NCI-H526 (cell line): ENCODE data around the gene EPN2.

Experiments
- DNase-seq, 2 experiments: peaks; one replicate each; lab custom pipeline; 2025; lab: John Stamatoyannopoulos, UW

EPN2 gene

GRCh38 chr17:19331134-19331533, 94.0 kb downstream of the EPN2 start:
- DNase-seq = no peak

- no peak for DNase-seq
These were observed 94.5 kb downstream of the EPN2 start for GRCh38 chr17:19331543-19332245.

GRCh38 chr17:19332371-19333131, 95.4 kb downstream of the EPN2 start:
- no peak for DNase-seq

GRCh38 chr17:19333132-19333440, 95.9 kb downstream of the EPN2 start:
- DNase-seq = no peak

GRCh38 chr17:19333736-19334290, 96.6 kb downstream of the EPN2 start:
- DNase-seq = no peak

GRCh38 chr17:19334331-19334730, 97.2 kb downstream of the EPN2 start:
- DNase-seq = no peak

- DNase-seq = no peak
These were observed 98.9 kb downstream of the EPN2 start for GRCh38 chr17:19335951-19336631.

GRCh38 chr17:19336938-19337711, 100.0 kb downstream of the EPN2 start:
- DNase-seq = no peak

- no peak for DNase-seq
These were observed 100.5 kb downstream of the EPN2 start for GRCh38 chr17:19337712-19338023.

GRCh38 chr17:19338031-19338990, 101.1 kb downstream of the EPN2 start:
- DNase-seq = peak; percentile 10 to 46

GRCh38 chr17:19339341-19339815, 102.2 kb downstream of the EPN2 start:
- DNase-seq = peak; percentile 70 to 80

- DNase-seq = no peak
These were observed 104.1 kb downstream of the EPN2 start for GRCh38 chr17:19341211-19341631.

- DNase-seq = peak in 1 of 2 experiments; percentile 27
These were observed 104.8 kb downstream of the EPN2 start for GRCh38 chr17:19341641-19342610.

- DNase-seq = no peak
These were observed 105.6 kb downstream of the EPN2 start for GRCh38 chr17:19342611-19343255.

GRCh38 chr17:19343256-19343630, 106.1 kb downstream of the EPN2 start:
- DNase-seq = no peak

GRCh38 chr17:19343671-19344151, 106.5 kb downstream of the EPN2 start:
- no peak for DNase-seq

- DNase-seq = no peak
These were observed 107.3 kb downstream of the EPN2 start for GRCh38 chr17:19344311-19345066.

GRCh38 chr17:19345067-19345460, 107.9 kb downstream of the EPN2 start:
- no peak for DNase-seq
